Tibial nerve (tissue), 4 donors: ENCODE measurements around the gene HOTAIR.

Experiments
- EP300 ChIP-seq, 2 donors: sonication (generic); formaldehyde crosslinking; IDR thresholded peaks; one replicate each; pipeline ENCODE4 v1.6.1; 2017; ENCODE audit warnings: antibody characterized with exemption in 2 of 2, mild to moderate bottlenecking in 1 of 2
- TF ChIP-seq, protein P1 (sequence below), 5 experiments: fragments of 200-600 bp in 3 of 5; fragments of 450-650 bp in 2 of 5; sonication (generic) in 3 of 5; IDR thresholded peaks; one replicate each; pipeline ENCODE4 v1.5.1; 2016 to 2019; ENCODE audit warnings: antibody characterized with exemption in 5 of 5, mild to moderate bottlenecking in 3 of 5, moderate library complexity in 2 of 5

DNA sequence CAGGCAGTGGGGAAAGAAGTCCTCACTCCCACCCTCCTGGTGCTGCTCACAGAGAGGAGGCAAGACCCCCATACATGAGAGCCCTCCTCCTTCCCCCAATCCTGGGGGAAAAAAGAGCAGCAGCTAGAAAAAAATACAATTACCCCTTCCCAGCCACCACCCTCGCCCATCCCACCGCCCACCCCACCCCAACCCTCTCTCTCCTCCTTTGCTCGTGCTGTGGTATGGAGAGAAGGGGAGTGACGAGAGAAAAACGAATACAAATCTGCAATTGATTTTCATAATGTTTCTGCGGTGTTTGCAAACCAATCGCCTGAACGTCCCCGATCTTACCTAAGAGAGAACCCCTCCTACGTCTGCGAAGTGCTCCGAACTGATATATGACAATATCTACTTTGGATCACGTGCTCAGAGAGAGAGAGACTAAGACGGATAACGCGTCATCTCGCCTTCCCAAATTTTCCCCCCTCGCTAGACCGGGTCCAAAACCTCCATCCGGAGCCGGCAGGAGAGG is 2.0 kb downstream of the HOTAIR start, which contains the start of gene HOXC11:
- TF ChIP-seq, protein P1, sequence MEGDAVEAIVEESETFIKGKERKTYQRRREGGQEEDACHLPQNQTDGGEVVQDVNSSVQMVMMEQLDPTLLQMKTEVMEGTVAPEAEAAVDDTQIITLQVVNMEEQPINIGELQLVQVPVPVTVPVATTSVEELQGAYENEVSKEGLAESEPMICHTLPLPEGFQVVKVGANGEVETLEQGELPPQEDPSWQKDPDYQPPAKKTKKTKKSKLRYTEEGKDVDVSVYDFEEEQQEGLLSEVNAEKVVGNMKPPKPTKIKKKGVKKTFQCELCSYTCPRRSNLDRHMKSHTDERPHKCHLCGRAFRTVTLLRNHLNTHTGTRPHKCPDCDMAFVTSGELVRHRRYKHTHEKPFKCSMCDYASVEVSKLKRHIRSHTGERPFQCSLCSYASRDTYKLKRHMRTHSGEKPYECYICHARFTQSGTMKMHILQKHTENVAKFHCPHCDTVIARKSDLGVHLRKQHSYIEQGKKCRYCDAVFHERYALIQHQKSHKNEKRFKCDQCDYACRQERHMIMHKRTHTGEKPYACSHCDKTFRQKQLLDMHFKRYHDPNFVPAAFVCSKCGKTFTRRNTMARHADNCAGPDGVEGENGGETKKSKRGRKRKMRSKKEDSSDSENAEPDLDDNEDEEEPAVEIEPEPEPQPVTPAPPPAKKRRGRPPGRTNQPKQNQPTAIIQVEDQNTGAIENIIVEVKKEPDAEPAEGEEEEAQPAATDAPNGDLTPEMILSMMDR (IDR thresholded peaks at IDR 0.05), result no peak
- no peak for TF ChIP-seq EP300 (IDR thresholded peaks at IDR 0.05)
